Measurements from ENCODE around the gene NTM. TPM values are rescaled to one million over a fixed set of nuclear protein-coding genes. Genes with fewer than 3 reads are reported as not detected.

NTM gene
- total RNA-seq, 1 experiment from 2014 or later: not detected

DNA sequence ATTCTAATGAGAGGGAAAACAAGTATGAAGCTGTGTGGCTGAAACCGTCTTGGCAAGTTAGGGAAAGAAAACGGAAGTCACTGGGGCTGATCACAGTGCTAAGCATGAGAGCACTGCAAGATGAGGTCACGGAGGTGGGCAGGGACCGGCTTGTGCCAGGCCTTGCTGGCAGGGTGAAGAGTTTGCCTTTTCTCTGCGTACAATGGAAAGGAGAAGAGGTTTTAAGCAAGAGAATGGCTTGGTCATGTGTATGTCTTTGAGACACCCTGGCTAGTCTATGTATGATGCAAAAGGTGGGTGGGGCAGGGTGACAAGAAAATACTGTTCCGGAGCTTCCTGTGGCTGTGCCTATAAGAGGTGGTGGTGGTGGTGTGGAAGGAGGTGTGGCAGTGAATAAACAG is 567.9 kb downstream of the NTM start:
- no peaks in the 10 kb centered on the region for H3K4me1 ChIP-seq (ENCODE audit: control insufficient read depth in 1 of 2, insufficient read depth in 2 of 2, low read length in 2 of 2)
- ChIA-PET POLR2A (no interaction called here), CTCF (no interaction called here)

More for the DNA sequence above, 567.9 kb downstream of the NTM start:
- peaks cover 15 to 20% of the 10 kb centered on the region in 2 experiments; a peak in 2 of 4 replicates for H3K9me3 ChIP-seq (ENCODE audit: control insufficient read depth in 1 of 2, insufficient read depth in 1 of 2, low read depth in 1 of 2, low read length in 2 of 2)
- H3K36me3 ChIP-seq (ENCODE audit: control insufficient read depth in 1 of 2, insufficient read depth in 2 of 2, low read length in 2 of 2): no peaks in the 10 kb centered on the region
- no peak overlapping the region for H2AFZ ChIP-seq (ENCODE audit: low read depth, low read length, poor library complexity, severe bottlenecking)
- TF ChIP-seq POLR2A (IDR thresholded peaks at IDR 0.05; ENCODE audit: borderline replicate concordance, extremely low read depth, insufficient read depth, insufficient read length): no peak
- TF ChIP-seq SP1 (IDR thresholded peaks at IDR 0.05; ENCODE audit: low read depth): no peak
- no peak for TF ChIP-seq EZH2 (IDR thresholded peaks at IDR 0.05)
- TF ChIP-seq SIN3A (IDR thresholded peaks at IDR 0.05; ENCODE audit: low read depth): no peak
- TF ChIP-seq ZFX (IDR thresholded peaks at IDR 0.05): no peak
- no peak for TF ChIP-seq ZNF274 (IDR thresholded peaks at IDR 0.05; ENCODE audit: low read depth, low read length)
- TF ChIP-seq, protein P1, sequence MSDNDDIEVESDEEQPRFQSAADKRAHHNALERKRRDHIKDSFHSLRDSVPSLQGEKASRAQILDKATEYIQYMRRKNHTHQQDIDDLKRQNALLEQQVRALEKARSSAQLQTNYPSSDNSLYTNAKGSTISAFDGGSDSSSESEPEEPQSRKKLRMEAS (IDR thresholded peaks at IDR 0.05): no peak
- TF ChIP-seq EZH2phosphoT487 (IDR thresholded peaks at IDR 0.05; ENCODE audit: borderline replicate concordance): no peak
- TF ChIP-seq, protein P2, sequence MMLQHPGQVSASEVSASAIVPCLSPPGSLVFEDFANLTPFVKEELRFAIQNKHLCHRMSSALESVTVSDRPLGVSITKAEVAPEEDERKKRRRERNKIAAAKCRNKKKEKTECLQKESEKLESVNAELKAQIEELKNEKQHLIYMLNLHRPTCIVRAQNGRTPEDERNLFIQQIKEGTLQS (IDR thresholded peaks at IDR 0.05): no peak
- no peak for TF ChIP-seq SRF (IDR thresholded peaks at IDR 0.05; ENCODE audit: low read depth)
- TF ChIP-seq, protein P3, sequence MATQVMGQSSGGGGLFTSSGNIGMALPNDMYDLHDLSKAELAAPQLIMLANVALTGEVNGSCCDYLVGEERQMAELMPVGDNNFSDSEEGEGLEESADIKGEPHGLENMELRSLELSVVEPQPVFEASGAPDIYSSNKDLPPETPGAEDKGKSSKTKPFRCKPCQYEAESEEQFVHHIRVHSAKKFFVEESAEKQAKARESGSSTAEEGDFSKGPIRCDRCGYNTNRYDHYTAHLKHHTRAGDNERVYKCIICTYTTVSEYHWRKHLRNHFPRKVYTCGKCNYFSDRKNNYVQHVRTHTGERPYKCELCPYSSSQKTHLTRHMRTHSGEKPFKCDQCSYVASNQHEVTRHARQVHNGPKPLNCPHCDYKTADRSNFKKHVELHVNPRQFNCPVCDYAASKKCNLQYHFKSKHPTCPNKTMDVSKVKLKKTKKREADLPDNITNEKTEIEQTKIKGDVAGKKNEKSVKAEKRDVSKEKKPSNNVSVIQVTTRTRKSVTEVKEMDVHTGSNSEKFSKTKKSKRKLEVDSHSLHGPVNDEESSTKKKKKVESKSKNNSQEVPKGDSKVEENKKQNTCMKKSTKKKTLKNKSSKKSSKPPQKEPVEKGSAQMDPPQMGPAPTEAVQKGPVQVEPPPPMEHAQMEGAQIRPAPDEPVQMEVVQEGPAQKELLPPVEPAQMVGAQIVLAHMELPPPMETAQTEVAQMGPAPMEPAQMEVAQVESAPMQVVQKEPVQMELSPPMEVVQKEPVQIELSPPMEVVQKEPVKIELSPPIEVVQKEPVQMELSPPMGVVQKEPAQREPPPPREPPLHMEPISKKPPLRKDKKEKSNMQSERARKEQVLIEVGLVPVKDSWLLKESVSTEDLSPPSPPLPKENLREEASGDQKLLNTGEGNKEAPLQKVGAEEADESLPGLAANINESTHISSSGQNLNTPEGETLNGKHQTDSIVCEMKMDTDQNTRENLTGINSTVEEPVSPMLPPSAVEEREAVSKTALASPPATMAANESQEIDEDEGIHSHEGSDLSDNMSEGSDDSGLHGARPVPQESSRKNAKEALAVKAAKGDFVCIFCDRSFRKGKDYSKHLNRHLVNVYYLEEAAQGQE (IDR thresholded peaks at IDR 0.05; ENCODE audit: low read depth): no peak
- no peak for TF ChIP-seq TCF7L2 (IDR thresholded peaks at IDR 0.05; ENCODE audit: borderline replicate concordance, extremely low read depth, insufficient read depth, insufficient read length)
- no peaks in the 10 kb centered on the region for H3K9me2 ChIP-seq (ENCODE audit: insufficient read depth)
- DNase-seq (ENCODE audit: low read depth, low spot score) (no peak), ATAC-seq (no peak)
- H4K20me1 ChIP-seq (ENCODE audit: insufficient read depth): no peaks in the 10 kb centered on the region
- no peaks in the 10 kb centered on the region for H3K27me3 ChIP-seq (ENCODE audit: insufficient read depth, low read length)
- H3K4me3 ChIP-seq (replicated peaks in 1 of 2; ENCODE audit: low read depth in 1 of 2, low read length in 2 of 2): no peak overlapping the region
- no TSS peak for BruUV-seq (replicated peaks)
- intact Hi-C loops (cut with micrococcal nuclease): no loop called here
- no peak overlapping the region for H3K4me2 ChIP-seq (ENCODE audit: low read length)
- RAD21 ChIA-PET (ENCODE audit: low non-redundant PET in 1 of 2, low total read pairs in 2 of 2, uncharacterized antibody in 2 of 2, unreplicated experiment in 2 of 2): no interaction called here
- H3K27ac ChIP-seq (ENCODE audit: low read depth, low read length): no peak overlapping the region
- no peaks in the 10 kb centered on the region for H3K79me2 ChIP-seq (ENCODE audit: insufficient read depth, low read length)
- no peak overlapping the region for H3K9ac ChIP-seq (ENCODE audit: low read length)

All from HCT116 (cell line).